Gastroesophageal sphincter (tissue), 3 donors: ENCODE results near the gene CASP9.
"Not testable (repeated sequence)": the region's sequence is repeated elsewhere in the genome, so short reads cannot be mapped to it uniquely, and the experiment has no call there.

Experiments
- CTCF ChIP-seq, 4 experiments: fragments of 200-600 bp in 2 of 4; fragments of 450-650 bp in 2 of 4; sonication (generic) in 1 of 4; IDR thresholded peaks; one replicate each; pipeline ENCODE4 v1.5.1; 2017 to 2019; ENCODE audit warnings: antibody characterized with exemption in 4 of 4, mild to moderate bottlenecking in 2 of 4, moderate library complexity in 2 of 4
- EP300 ChIP-seq: sonication (generic); formaldehyde crosslinking; IDR thresholded peaks from one replicate; pipeline ENCODE4 v1.6.1; 2017; ENCODE audit warnings: antibody characterized with exemption, mild to moderate bottlenecking
- POLR2A ChIP-seq, 2 donors: fragments of 450-650 bp; IDR thresholded peaks; one replicate each; pipeline ENCODE4 v1.6.1; 2017; ENCODE audit warnings: antibody characterized with exemption in 2 of 2, mild to moderate bottlenecking in 2 of 2, moderate library complexity in 1 of 2

- not testable (repeated sequence) for TF ChIP-seq CTCF (IDR thresholded peaks at IDR 0.05); EP300; POLR2A (IDR thresholded peaks at IDR 0.05)
Observed at GRCh38 chr1:15469821-15470448, 54.1 kb downstream of the CASP9 start.
